GM21723 (cell line): ENCODE results near the gene ZNF516.
A peak's percentile ranks its signal among the peaks of the same experiment; 100 is the strongest.
"Not testable (repeated sequence)": the region's sequence is repeated elsewhere in the genome, so short reads cannot be mapped to it uniquely, and the experiment has no call there.

ENCODE experiments used
- ATAC-seq: cut with Tn5 transposase; IDR thresholded peaks from one replicate; pipeline ENCODE4 v1.9.1; 2021; ENCODE audit warnings: mild to moderate bottlenecking, moderate library complexity; ENCODE audit not compliant: unreplicated experiment

ZNF516 gene

DNA sequence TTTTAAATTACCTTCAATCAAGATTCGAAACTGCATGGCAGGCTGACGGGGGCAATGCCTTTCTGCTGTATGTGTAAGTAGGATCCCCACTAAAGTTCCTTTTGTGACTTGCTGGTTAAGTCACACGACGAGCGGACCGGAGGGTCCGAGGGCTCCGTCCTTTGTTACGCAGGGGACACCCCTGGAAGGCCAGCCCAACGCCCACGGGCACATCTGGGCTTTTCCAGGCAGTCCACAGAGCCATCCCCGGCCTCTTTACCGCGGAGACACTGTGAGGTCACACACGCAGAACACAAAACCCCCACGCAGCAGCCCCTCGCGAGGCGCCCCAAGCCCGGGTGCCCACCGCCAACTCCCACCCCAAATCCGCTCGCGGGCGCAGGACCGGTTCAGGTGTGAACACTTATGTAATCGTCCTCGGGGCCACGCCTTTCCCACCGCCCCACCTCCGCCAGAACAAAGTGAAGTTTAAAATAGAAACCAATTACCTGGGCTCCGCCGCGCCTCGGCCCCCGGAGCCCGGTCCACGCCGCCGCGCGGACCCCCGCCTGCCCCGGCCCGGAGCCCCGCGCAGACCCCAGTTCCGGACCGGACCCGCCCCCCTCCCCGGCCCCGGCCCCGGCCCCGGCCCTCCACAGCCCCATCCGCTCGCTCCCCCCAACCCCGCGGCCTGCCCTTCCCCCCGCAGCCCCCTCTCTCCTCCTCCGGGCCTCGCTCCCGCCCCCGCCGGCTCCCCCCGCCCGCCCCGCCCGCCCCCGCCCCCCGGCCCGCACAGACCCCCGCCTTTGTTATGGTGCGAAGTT is 4.2 kb downstream of the ZNF516 start:
- ATAC-seq, result no peak

DNA sequence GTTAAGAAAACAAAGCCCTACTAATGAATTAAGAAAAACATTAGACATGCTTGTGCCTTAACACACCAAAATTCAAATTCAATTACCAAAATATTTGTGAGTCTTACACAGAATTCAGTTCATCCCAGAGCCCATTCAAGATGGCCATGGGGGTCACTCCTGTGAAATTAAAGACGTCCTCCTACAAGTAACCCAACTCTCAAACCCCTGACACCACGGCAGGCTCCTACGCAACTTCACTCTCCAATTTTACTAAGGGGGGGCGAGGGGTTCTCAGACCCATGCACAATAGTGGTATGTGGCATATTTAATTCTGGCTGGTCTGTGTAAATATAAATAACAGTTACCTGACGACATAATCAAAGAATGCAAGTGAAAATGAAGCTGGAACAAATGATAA is 5.0 kb downstream of the ZNF516 start:
- no peak for ATAC-seq

DNA sequence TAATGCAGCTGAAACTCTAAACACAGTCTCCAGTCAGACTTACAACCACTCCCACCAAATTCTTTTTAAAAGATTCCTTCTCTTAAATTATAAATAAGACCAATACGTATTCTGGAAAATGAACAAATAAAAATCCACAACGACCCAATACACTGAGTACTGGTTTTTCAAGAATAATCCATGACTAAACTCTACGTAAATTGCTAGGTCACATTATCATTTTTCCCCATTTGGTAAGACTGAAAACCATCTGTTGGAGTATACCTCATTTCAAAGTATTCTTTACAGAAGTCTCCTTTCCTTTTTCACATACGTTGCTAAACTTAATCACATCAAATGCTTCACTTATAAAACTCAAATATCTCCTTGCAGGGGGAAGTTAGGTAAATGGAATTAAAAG is 6.0 kb downstream of the ZNF516 start:
- no peak for ATAC-seq

DNA sequence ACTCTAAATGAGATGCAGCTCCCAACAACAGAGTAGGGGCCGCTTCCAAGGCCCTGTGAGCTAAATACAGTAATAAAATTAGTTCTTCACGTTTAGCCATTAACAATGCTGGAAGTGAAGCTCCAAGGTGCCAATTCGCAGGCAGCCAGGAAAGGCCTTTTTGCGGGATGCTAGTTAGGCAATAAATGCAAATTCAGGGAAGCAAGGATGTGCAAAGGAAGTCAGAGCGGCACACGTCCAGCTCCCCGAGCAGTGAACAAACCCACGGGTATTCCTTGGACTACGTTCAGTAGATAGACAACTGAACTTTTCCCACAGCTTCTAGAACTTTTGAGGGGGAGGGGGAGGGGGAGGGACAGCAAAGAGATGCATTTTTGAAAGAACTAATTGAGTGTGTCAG is 6.9 kb downstream of the ZNF516 start:
- no peak for ATAC-seq

DNA sequence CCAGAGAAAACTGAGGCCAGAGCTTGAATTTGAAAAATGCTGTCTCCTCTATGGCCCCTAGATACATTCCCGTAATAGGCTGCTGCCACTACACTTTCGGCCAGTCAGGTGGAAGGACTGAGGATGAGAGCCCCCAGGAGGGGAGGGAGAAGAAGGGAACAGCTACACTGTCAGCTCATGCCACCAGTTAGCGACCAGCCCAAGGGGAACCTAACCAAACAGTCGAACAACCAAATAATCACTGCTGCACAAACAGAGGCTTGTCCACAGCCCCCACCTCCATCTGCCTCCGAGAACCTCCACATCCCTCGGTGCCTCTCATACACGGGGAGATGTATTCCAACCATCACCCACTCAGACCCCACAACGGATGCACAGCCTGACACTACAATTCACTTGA is 7.3 kb downstream of the ZNF516 start:
- no peak for ATAC-seq

DNA sequence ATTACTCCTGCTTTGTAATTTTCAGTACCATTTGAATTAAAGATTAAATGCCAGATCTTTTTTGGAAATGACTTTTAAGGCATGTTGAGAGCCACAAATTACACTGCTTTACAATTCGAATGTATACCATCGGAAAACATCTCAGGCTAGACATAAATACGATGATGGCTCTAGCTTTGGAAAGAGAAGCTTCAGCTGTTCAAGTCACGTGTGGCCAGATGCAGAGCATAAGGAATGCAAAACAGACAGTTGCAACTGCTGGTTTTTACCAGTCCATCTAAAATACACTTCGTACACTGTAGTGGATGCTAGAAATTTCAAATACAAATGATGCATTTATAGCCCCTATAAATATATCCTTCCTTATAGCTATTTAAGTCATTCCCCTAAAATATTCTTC is 8.0 kb downstream of the ZNF516 start:
- ATAC-seq, result no peak

DNA sequence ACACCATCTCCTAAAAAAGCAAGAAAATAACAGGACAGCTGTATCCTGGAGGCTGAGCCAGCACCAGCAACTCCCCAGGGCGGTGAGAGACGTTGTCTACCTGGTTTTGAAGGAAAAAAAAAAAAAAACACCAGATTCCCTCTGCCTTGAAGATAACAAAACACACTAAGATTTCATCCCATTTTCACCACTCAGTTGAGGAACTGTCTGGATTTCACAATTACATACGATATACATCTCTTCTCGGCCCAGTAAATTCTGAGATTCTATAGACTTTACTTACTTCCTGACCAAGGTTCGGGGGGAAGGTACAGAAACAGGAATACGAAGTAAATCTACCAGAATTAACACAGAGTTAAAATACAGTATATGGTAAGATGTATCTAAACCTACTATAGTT is 8.5 kb downstream of the ZNF516 start:
- ATAC-seq, result no peak

DNA sequence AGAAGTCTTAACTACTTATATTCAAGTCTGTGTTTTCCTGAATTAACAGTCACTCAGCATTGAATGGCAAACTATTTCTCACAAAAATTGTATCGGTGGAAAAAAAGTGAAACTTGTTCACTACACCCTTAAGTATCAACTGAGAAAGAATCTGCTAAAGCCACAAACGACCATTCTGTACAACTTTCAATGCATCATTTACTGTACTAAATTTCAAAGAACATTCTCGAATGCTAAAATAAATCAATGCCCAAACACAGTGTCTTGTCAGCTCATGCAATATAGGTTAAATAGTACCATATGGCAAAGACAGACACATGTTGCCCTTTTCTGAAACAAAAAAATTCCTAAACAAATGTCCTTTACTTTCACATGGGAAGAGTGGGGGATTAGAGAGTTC is 9.0 kb downstream of the ZNF516 start:
- ATAC-seq, result no peak

DNA sequence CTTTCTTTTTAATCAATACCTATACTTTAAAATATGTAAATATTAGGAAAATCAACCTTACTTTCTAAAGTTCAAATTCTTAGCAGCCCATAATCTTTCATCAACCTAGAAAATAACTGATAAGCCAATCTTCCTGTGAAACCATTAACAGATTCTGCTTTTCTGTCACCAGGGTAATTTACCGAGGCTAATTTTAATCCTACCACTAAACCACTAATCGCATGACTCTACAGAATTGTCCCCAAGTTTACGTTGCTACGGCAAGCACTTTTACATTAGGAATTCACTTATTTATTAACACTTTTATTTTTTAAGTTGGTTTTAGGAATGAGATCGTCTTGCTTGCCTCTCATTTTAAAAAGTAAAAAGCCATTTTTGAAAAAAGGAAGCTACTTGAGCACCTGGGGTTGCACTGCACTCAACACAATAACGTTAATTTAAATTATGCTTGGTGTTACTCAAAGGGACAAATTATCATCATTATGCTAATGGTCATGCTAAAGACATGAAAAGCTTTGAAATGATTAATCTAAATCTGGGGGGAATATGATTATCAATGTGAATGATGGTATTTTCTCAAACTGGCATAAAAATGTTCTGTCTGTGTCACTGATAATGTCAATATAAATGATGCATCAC is 10.2 kb downstream of the ZNF516 start:
- ATAC-seq, result peak; percentile 74

DNA sequence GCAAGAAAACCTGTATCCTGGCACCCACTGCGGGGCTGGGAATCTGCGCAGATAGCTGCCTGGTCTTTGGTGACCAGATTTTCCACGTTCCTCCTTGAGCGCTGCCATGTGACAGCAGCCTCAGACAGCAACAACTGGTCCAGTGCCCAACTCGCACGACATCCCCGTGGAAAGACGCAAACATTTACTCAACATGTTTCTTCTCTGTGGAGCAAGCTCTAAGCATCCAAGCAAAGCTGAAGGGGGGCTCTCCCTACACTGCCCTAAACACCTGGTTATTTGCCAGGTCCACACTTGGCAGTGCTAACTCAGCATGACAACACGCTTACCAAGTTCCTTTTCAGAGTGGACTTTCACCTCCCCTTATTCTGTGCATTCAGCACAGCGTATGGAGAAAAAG is 11.3 kb downstream of the ZNF516 start:
- no peak for ATAC-seq

DNA sequence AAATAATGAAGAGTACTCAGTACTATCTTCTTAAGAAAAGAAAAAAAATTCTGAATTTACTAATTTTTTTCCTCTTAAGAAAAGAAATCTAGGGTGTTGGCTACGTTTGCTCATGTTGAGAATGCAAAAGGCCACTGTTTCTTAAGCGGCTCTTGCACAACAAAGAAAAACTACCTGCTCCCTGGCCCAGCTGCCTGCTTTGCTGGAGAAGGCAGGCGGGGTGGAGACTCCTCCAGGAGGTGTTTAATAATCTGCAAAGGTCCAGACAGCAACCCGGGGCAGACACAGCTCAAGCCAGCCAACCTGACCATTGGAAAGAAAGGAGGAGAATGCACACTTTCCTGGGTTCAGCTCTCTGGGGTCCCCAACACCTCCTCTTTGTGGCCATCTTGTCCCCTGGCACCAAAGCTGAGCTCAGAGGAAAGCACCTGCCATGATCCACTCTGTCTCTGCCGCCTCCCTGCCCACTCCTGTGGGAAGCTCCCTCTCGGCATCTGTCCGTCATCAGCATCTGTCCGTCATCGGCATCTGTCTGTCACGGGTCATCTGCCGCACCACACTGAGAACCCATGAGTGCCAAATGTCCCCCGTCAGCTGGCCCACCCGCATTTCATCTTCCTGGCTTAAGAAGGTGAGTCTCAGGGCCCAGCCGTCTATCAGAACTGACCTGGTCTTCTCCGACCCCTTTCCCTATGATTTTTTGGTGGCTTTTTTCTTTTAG is 11.9 kb downstream of the ZNF516 start:
- ATAC-seq, result no peak

DNA sequence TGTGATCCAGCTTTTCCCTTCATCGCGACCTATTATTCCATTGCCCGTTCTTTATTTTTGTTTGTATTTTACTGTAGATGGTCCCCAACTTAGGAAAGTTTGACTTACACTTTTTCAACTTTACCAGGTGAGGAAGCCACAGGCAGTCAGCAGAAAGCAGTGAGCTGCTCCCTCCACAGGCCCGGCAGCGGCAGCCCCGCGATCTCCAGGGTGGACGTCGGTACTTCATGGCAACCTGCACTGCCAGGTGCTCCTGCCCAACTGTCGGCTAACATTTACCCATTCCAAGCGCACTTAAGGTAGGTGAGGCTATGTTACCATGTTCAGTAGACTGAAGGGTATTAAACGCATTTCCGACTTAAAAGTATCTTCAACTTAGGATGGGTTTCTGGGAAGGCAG is 12.8 kb downstream of the ZNF516 start:
- ATAC-seq, result no peak

DNA sequence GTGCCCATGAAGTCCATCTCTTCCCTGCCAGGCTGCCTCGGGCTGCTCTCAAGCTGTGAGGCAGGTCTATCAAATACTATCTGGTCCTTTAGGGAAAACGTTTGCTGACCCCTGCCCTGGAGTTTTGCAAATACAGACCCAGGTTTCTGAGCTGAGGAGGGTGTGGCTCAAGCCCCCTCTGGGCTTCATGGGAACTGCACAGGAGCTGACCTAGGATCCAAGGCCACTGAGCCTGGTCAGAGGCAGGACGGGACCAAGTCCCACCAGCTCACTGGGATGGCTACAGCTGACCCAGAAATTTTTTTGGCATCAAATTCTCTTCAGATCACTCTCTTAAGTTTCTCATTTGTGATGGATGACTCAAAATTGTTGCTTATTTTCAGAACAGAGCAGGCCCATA is 14.1 kb downstream of the ZNF516 start:
- no peak for ATAC-seq

DNA sequence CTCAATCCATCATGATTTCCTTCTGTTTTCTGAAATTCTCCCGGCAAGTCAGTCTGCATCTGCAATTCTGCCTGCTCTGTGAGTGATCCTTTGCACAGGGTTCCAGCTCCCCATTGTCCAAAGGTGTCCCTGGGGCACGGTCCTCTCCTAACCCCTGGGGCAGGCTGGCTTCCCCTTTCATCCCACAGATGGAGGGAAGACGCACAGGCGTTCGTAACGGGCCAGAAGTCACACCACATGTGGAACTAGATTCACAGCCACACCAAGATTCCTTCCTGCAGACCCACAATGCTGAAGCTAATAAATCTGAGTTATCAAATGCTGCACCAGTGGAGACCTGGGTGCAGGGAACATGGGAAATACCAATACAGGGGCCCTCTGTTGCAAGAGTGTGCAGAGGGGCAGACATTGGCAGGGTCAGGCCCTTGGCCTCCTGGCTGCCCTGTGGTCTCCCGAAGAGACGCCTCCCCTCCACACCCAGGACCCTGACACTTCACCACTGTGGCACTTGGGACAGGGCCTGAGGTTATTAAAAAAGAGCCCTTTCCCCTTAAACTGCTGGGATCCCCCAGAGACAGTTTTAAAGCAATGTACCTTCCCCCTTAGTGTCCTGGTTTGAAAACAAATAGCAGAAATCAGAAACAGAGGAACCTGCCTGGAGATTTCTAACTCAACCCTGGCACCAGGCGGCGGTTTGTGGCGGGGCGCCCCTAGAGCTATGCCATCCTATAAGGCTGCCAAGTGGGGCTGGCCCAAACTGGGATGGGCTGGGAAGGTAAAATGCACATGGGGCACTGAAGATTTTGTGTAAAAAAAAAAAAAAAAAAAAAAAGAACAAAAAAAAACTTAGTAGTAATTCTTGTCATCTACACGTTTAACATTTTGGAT is 15.4 kb downstream of the ZNF516 start:
- no peak for ATAC-seq

DNA sequence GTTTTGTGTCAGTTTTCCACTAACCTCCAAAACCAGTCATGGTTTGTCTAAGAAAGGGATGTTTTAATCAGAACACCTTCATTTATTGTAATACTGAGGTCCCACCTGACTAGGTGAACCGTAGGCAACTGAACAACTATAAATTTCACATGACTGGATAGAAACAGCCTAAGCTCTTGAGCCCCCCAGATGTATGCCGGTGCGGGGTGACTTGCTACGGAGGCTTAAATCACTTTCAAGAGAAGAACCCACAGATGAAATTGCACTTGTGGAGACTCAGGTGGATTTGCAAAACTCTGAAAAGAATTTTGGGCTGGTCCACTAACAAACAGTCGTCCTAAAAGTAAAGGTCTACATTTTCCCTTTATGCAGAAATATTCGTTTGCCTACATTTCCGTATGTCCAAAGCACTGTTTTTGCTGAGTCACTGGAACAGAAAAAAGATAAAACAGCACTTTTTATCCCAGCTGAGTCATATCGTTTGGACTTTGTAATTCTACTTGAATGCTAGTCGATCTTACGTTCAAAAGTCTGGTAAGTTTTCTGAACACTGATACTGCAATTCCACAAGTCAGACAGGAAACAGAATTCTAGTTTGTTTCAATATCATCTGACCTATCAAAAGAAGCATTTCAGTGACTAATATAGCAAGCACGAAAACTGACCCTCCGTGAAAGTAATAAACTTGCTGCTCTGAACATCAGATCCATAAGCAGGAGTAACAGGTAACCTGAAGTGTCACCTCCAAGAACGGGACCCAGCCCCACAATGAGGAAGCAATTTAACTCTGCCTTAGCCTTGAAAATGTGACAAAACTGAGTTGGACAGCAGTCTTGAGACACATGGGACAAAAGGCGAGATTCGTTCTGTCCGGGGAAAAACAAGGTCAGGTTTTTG is 18.1 kb downstream of the ZNF516 start:
- peak; percentile 50 for ATAC-seq

DNA sequence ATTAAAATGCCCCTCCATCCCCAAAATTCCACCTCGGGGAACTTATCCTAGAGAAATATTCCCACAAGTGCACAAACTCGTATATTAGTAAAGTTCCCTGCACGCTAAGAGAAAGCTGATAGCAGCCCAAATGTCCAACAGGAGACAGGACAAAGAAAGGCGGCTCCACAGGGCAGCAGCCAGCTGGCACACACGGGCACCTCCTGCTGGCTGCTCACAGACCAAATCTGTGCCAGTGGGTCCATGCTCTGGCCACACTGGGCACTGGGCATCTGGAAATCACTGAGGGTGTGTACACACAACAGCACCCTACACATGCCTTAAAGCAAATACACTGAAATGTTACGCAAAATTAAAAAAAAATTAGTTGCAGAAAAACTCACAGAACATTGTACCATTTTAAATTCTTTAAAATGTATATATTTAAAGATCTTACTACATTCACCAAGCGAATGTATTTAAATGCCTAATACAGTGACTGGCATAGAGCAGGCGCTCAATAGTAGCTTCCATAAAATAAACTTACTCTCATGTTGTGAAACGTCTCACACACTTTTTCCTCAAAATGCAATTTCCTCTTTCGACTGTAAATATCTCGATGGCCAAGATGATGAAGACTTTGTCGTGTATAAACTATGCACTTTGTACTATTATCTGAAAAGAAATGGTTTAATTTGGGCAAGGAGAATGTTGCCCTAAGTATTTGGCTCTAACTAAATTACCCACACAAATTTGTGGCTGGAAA is 19.4 kb downstream of the ZNF516 start:
- no peak for ATAC-seq

DNA sequence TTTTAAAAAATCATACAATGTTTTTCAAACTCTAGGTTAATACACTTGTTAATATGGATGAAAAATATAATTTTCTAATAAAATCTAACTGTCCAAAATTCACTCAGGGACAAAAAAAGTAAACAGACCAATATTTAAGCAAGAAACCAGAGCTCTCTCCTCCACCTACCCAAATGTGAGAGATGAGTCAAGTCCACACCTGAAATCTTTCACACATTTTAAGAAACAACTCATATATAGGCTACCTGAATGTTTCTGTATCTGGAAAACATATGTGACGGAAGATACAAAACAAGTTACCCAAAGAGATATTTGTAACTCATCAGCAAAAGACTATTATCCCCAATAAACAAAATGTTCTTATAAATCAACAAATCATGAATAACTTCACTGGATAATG is 20.2 kb downstream of the ZNF516 start:
- no peak for ATAC-seq

DNA sequence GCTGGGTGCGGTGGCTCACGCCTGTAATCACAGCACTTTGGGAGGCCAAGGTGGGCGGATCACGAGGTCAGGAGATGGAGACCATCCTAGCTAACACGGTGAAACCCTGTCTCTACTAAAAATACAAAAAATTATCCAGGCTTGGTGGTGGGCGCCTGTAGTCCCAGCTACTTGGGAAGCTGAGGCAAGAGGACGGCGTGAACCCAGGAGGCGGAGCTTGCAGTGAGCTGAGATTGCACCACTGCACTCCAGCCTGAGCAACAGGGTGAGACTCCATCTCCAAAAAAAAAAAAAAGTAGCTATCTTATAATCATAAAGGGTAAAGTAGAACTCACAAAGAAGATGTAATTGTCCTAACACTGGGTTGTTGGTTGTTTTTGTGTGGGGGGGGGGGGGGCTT is 21.5 kb downstream of the ZNF516 start:
- not testable (repeated sequence) for ATAC-seq

DNA sequence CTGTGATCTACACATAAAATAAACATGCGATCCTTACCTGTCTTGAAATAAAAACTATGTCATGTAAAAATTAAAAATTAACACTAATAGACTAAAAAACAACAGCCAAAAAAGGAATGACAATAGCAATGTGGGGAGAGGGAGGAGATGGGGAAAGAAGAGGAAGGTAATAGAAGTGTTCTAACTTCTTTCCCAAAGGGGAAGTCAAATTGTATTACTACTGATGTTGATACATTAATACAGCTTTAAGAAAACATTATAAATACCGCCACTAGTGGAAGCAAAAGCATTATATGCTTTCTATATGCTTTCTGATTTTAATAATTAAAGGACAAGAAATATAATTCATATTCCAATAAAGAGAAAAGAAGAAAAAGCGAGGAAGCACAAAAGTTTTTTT is 22.2 kb downstream of the ZNF516 start:
- no peak for ATAC-seq
